HepG2 (cell line): ENCODE measurements around the gene TECRL. TPM values are rescaled to one million over a fixed set of nuclear protein-coding genes. Genes with fewer than 3 reads are reported as not detected.

Experiments
- ATAC-seq: fragments of 200-7000 bp; cut with Tn5 transposase; 3 replicates; pipeline ENCODE4 v1.9.1; 2020; ENCODE audit warnings: mild to moderate bottlenecking, moderate library complexity
- BruUV-seq: library from RNA; stranded (reverse); fragments of 400-500 nt; replicated peaks from 2 replicates; lab custom pipeline; 2021; lab: Mats Ljungman, UMichigan
- CTCF ChIA-PET: fragments of 300-600 bp; formaldehyde crosslinking; extraction: SDS; loops from one replicate; lab custom pipeline; 2021; ENCODE audit warnings: low total read pairs, inconsistent platforms, low intra/inter-chr PET ratio; lab: Yijun Ruan, JAX
- POLR2A ChIA-PET: fragments of 350-600 bp; sonication (Branson Sonifier 250); formaldehyde crosslinking; loops from one replicate; lab custom pipeline; 2020; ENCODE audit warnings: antibody characterized with exemption, inconsistent platforms; lab: Yijun Ruan, JAX
- DNase-seq: peaks from one replicate; pipeline ENCODE4 v3.0.0-alpha.2; 2015; ENCODE audit warnings: low spot score
- FAIRE-seq: peaks from 3 replicates; lab custom pipeline; 2011; peaks lifted over from hg19 to GRCh38; lab: Jason Lieb, UNC
- H2AFZ ChIP-seq: one replicate; pipeline ENCODE4 v1.6.1; 2011; ENCODE audit warnings: low read length, inconsistent platforms
- H3K27ac ChIP-seq: fragments of 300-600 bp; 3 replicates; pipeline ENCODE4 v1.8.0; 2011; ENCODE audit warnings: mixed run types, mild to moderate bottlenecking, mixed read lengths, low read length, inconsistent platforms; ENCODE audit not compliant: insufficient read depth; ENCODE audit errors: extremely low read length
- H3K27me3 ChIP-seq, 2 experiments: fragments of 200-600 bp in 1 of 2; 2 replicates in 1 of 2; 3 replicates in 1 of 2; pipeline versions ENCODE4 v1.6.0 to v1.8.0; 2011; ENCODE audit warnings: low read length in 2 of 2, mild to moderate bottlenecking in 2 of 2, moderate library complexity in 2 of 2, inconsistent platforms in 1 of 2; ENCODE audit not compliant: insufficient read depth in 2 of 2, control insufficient read depth in 1 of 2
- H3K36me3 ChIP-seq, 2 experiments: fragments of 200-600 bp in 1 of 2; replicated peaks in 1 of 2; 2 replicates in 1 of 2; 3 replicates in 1 of 2; pipeline versions ENCODE4 v1.5.1 to v1.8.0; 2011; ENCODE audit warnings: low read length in 2 of 2, inconsistent platforms in 1 of 2; ENCODE audit not compliant: insufficient read depth in 2 of 2, control insufficient read depth in 1 of 2
- H3K4me1 ChIP-seq: 2 replicates; pipeline ENCODE4 v1.5.1; 2012; ENCODE audit warnings: low read length, inconsistent platforms; ENCODE audit not compliant: insufficient read depth
- H3K4me2 ChIP-seq: 2 replicates; pipeline ENCODE4 v1.6.0; 2011; ENCODE audit warnings: low read depth, low read length, inconsistent platforms
- H3K4me3 ChIP-seq, 3 experiments: fragments of 200-600 bp in 1 of 3; sonication (generic), shearing (Covaris generic) in 1 of 3; replicated peaks in 1 of 3; 2 replicates each; pipeline ENCODE4 v1.5.1; 2011 to 2016; ENCODE audit warnings: low read length in 3 of 3, inconsistent platforms in 2 of 3, low read depth in 2 of 3, mild to moderate bottlenecking in 2 of 3, control low read depth in 1 of 3, mixed read lengths in 1 of 3; ENCODE audit not compliant: insufficient read depth in 1 of 3
- H3K79me2 ChIP-seq: one replicate; pipeline ENCODE4 v1.6.1; 2011; ENCODE audit warnings: low read length, inconsistent platforms; ENCODE audit not compliant: insufficient read depth
- H3K9ac ChIP-seq: 2 replicates; pipeline ENCODE4 v1.6.0; 2011; ENCODE audit warnings: mild to moderate bottlenecking, low read depth, low read length, inconsistent platforms; ENCODE audit not compliant: insufficient read depth
- H3K9me3 ChIP-seq: 2 replicates; pipeline ENCODE4 v1.5.1; 2012; ENCODE audit warnings: mild to moderate bottlenecking, low read length
- H4K20me1 ChIP-seq: 2 replicates; pipeline ENCODE4 v1.6.0; 2011; ENCODE audit warnings: inconsistent platforms, mild to moderate bottlenecking, low read length, moderate library complexity; ENCODE audit not compliant: insufficient read depth
- AHR ChIP-seq: IDR thresholded peaks from 2 replicates; pipeline ENCODE4 v1.6.1; 2018; ENCODE audit warnings: missing genetic modification reagents, missing compliant biosample characterization
- ARNT ChIP-seq: fragments of 450-650 bp; IDR thresholded peaks from 2 replicates; pipeline ENCODE4 v1.6.1; 2017
- DR1 ChIP-seq: sonication (generic); formaldehyde crosslinking; IDR thresholded peaks from 2 replicates; pipeline ENCODE4 v1.8.0; 2021; ENCODE audit warnings: mild to moderate bottlenecking, missing genetic modification reagents, inconsistent platforms
- HNF1B ChIP-seq: sonication (generic); formaldehyde crosslinking; IDR thresholded peaks from 2 replicates; pipeline ENCODE4 v1.5.1; 2020; ENCODE audit warnings: mild to moderate bottlenecking, moderate library complexity, missing genetic modification reagents
- MTF1 ChIP-seq: sonication (generic); formaldehyde crosslinking; IDR thresholded peaks from 2 replicates; pipeline ENCODE4 v1.5.0; 2020; ENCODE audit warnings: missing genetic modification reagents
- NR2C2 ChIP-seq: sonication (generic); formaldehyde crosslinking; IDR thresholded peaks from 2 replicates; pipeline ENCODE4 v1.4.0; 2020; ENCODE audit warnings: missing genetic modification reagents, mild to moderate bottlenecking, moderate library complexity, borderline replicate concordance
- SKI ChIP-seq: fragments of 450-650 bp; IDR thresholded peaks from one replicate; pipeline ENCODE4 v1.6.1; 2018; ENCODE audit warnings: mild to moderate bottlenecking; ENCODE audit not compliant: partially characterized antibody
- ZFAT ChIP-seq: sonication (generic); formaldehyde crosslinking; conservative IDR thresholded peaks from 2 replicates; pipeline ENCODE4 v1.8.1; 2023; ENCODE audit warnings: missing genetic modification reagents, inconsistent platforms
- ZNF121 ChIP-seq: sonication (generic); formaldehyde crosslinking; IDR thresholded peaks from 2 replicates; pipeline ENCODE4 v1.5.0; 2020; ENCODE audit warnings: mild to moderate bottlenecking, missing genetic modification reagents
- ZNF644 ChIP-seq: IDR thresholded peaks from 2 replicates; pipeline ENCODE4 v1.6.1; 2016; ENCODE audit warnings: low read depth
- WGBS: methylation state at CpG from one replicate; pipeline ENCODE4 v1.1.6; 2017; ENCODE audit warnings: low lambda C conversion rate; 5-methylcytosine and 5-hydroxymethylcytosine counted together
- in situ Hi-C: cut with HindIII; loops from 2 replicates; pipeline ENCODE4 v1.10.0; 2017; ENCODE audit warnings: low pct_unique_long_range_greater_than_20kb; ENCODE audit not compliant: extremely low pct_ligation_motif_present
- intact Hi-C: fragments of 100-400 bp; cut with micrococcal nuclease; formaldehyde crosslinking; loops from one replicate; pipeline ENCODE4 v1.10.0; 2022; ENCODE audit not compliant: unreplicated experiment
- polyA plus RNA-seq, 8 experiments: library from polyadenylated mRNA; depleted of rRNA in 3 of 8; stranded (reverse) in 7 of 8; unstranded in 1 of 8; fragments of >200 nt; fragmentation: Illumina TruSeq in 4 of 8; extraction: Trizol in 4 of 8; gene quantifications; 2 replicates each; pipeline versions ENCODE4 v1.2.1 to v1.2.3, GENCODE V29; 2011 to 2016; ENCODE audit warnings: low read depth in 4 of 8, missing spikeins in 1 of 8, mixed read lengths in 1 of 8; ENCODE audit not compliant: insufficient read depth in 1 of 8
- total RNA-seq, 5 experiments: library from RNA; depleted of rRNA; stranded (reverse); fragments of >200 nt; fragmentation: Illumina TruSeq; extraction: Trizol; gene quantifications; 2 replicates each; pipeline ENCODE4 v1.2.3, GENCODE V29; 2016; ENCODE audit warnings: low read depth in 1 of 5

The TECRL gene
- total and polyA plus RNA-seq, 2 of the 13 experiments (the other 11 are each of a cell fraction or from before 2014, with no cell fraction given) = not detected

- H3K79me2 ChIP-seq = no peaks in the 10 kb centered on the region
- H3K27ac ChIP-seq = no peak overlapping the region
- no peaks in the 10 kb centered on the region for H3K36me3 ChIP-seq
- intact Hi-C loops (no loop called here), in situ Hi-C loops (no loop called here)
- TF ChIP-seq DR1 (CRISPR knock-in tag) = no peak
- TF ChIP-seq SKI = no peak
- no peak for TF ChIP-seq ZNF121 (CRISPR knock-in tag)
- TF ChIP-seq ZNF644 (CRISPR knock-in tag) = no peak
- TF ChIP-seq MTF1 (CRISPR knock-in tag) = no peak
- no peak for TF ChIP-seq HNF1B (CRISPR knock-in tag)
- TF ChIP-seq AHR (CRISPR knock-in tag) = no peak
- no peak for TF ChIP-seq ARNT
- TF ChIP-seq ZFAT = no peak
- no peak for TF ChIP-seq NR2C2 (CRISPR knock-in tag)
- no peaks in the 10 kb centered on the region for H3K4me1 ChIP-seq
- CTCF ChIA-PET = no interaction called here
- no peak overlapping the region for H3K4me3 ChIP-seq
- no peak overlapping the region for H2AFZ ChIP-seq
- no peak overlapping the region for H3K9ac ChIP-seq
- no TSS peak for BruUV-seq
- no peaks in the 10 kb centered on the region for H3K27me3 ChIP-seq
- no peak overlapping the region for H3K4me2 ChIP-seq
- 79% methylated on average over 8 of the region's 10 CpGs for WGBS
- H4K20me1 ChIP-seq = no peaks in the 10 kb centered on the region
- no peak for DNase-seq
- peaks cover 25% of the 10 kb centered on the region; the same call in 1 of the 2 replicates for H3K9me3 ChIP-seq
- ATAC-seq = no peak
- FAIRE-seq = no peak
- POLR2A ChIA-PET = no interaction called here
Measured at GRCh38 chr4:64432674-64433073, 23.4 kb upstream of the TECRL start.
